Stimulated activated naive B cell treated with anti-CD40 and anti-IgM and Interleukin-4, amounts not matched to agents 10 μg/mL and 1 μg/mL and 100 μg/mL, for 72 hours (primary cell): ENCODE results near the gene C6orf47.

Source experiments
- ATAC-seq, 2 donors: fragments of 150-1000 bp; cut with Tn5 transposase; replicated peaks; 2 replicates each; pipeline ENCODE4 v1.10.0; 2021; ENCODE audit warnings: moderate library complexity in 1 of 2
- DNase-seq: peaks from one replicate; pipeline ENCODE4 v3.0.0; 2021
- H3K27ac Mint-ChIP-seq: one replicate; pipeline ENCODE4 v1.8.0; 2022; ENCODE audit warnings: mild to moderate bottlenecking, mixed read lengths
- H3K27me3 Mint-ChIP-seq, 2 donors: one replicate each; pipeline ENCODE4 v1.8.0; 2022; ENCODE audit warnings: mixed read lengths in 2 of 2
- H3K36me3 Mint-ChIP-seq, 2 donors: one replicate each; pipeline ENCODE4 v1.8.0; 2022; ENCODE audit warnings: mixed read lengths in 2 of 2, mild to moderate bottlenecking in 1 of 2
- H3K4me1 Mint-ChIP-seq, 2 donors: one replicate each; pipeline ENCODE4 v1.8.0; 2022; ENCODE audit warnings: mixed read lengths in 2 of 2, mild to moderate bottlenecking in 1 of 2
- H3K4me3 Mint-ChIP-seq, 2 donors: one replicate each; pipeline ENCODE4 v1.8.0; 2022; ENCODE audit warnings: mild to moderate bottlenecking in 2 of 2, mixed read lengths in 2 of 2, moderate library complexity in 1 of 2
- H3K9me3 Mint-ChIP-seq, 2 donors: one replicate each; pipeline ENCODE4 v1.8.0; 2022; ENCODE audit warnings: mixed read lengths in 2 of 2, mild to moderate bottlenecking in 1 of 2

The C6orf47 gene

GRCh38 chr6:31641370-31641769, 19.2 kb downstream of the C6orf47 start:
- no peak overlapping the region for H3K4me3 Mint-ChIP-seq
- peaks cover 27 to 57% of the 10 kb centered on the region in 2 donors for H3K36me3 Mint-ChIP-seq
- H3K9me3 Mint-ChIP-seq = no peaks in the 10 kb centered on the region
- peaks cover 0 to 6% of the 10 kb centered on the region in 2 donors for H3K4me1 Mint-ChIP-seq
- H3K27me3 Mint-ChIP-seq = no peaks in the 10 kb centered on the region
- ATAC-seq (no peak), DNase-seq (no peak)
- H3K27ac Mint-ChIP-seq = no peak overlapping the region

DNA sequence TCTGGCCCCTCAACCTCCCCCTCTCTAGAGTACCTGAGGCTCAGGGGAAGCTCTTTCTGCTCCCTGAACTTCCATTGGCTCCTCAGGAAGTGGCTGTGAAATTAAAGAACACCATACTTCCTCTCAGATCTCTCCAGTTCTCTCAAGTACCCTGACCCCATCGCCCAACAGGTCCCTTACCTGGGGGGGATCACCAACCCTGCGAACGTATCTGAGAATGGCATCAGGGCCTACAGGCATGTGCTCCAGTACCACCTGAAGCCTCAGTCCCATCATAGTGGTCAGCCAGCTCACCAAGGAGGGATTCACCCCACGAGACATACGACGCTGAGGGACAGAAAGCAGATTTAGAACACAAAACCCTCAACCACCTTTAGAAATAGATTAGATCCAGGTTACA, 20.0 kb downstream of the C6orf47 start:
- ATAC-seq (no peak), DNase-seq (no peak)
- H3K36me3 Mint-ChIP-seq = peaks cover 30 to 60% of the 10 kb centered on the region in 2 donors
- H3K4me1 Mint-ChIP-seq = peaks cover 2 to 6% of the 10 kb centered on the region in 2 donors
- no peaks in the 10 kb centered on the region for H3K27me3 Mint-ChIP-seq
- H3K9me3 Mint-ChIP-seq = no peaks in the 10 kb centered on the region
- no peak overlapping the region for H3K4me3 Mint-ChIP-seq
- H3K27ac Mint-ChIP-seq = peak overlapping the region; percentile 9

GRCh38 chr6:31639449-31639861, 21.1 kb downstream of the C6orf47 start:
- Mint-ChIP-seq H3K36me3 (peaks cover 27 to 60% of the 10 kb centered on the region in 2 donors), H3K4me1 (peaks cover 4 to 6% of the 10 kb centered on the region in 2 donors), H3K27ac (peak overlapping the region; percentile 65), H3K27me3 (no peaks in the 10 kb centered on the region), H3K9me3 (no peaks in the 10 kb centered on the region), H3K4me3 (no peak overlapping the region)
- ATAC-seq (no peak), DNase-seq (no peak)

- H3K36me3 Mint-ChIP-seq = peaks cover 28 to 62% of the 10 kb centered on the region in 2 donors
- H3K27ac Mint-ChIP-seq = peak overlapping the region; percentile 5
These were observed 21.5 kb downstream of the C6orf47 start for GRCh38 chr6:31639043-31639442.

DNA sequence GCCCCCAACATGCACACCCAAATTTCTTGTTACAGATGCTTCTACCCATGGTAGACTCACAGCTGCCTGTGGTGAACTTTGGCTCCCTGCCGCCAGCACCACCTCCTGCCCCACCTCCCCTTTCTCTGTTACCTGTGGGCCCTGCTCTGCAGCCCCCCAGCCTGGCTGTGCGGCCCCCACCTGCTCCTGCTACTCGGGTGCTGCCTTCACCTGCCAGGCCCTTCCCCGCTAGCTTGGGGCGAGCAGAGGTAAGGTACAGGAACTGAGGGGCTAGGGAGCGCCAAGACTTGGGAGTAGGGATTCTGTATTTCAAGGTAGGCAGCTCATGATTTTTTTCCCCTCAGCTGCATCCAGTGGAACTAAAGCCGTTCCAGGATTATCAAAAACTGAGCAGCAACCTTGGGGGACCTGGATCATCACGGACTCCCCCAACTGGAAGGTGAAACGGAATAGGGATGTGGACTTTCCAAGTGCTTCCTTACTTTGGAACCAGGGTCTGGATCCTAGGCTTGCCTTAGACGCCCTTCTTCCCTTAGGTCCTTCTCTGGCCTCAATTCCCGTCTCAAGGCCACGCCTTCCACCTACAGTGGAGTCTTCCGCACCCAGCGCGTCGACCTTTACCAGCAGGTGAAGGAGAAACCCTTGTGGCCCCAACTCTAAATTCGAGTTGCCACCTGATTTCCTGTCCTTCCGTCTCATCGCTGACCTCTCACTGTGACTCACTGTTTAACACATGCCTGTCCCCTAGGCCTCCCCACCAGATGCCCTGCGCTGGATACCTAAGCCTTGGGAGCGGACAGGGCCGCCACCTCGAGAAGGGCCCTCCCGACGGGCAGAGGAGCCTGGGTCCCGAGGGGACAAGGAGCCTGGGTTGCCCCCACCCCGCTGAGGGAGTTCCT, 23.6 kb downstream of the C6orf47 start:
- no peak overlapping the region for H3K4me3 Mint-ChIP-seq
- H3K36me3 Mint-ChIP-seq = peaks cover 35 to 72% of the 10 kb centered on the region in 2 donors
- H3K27ac Mint-ChIP-seq = peak overlapping the region; percentile 60
- no peak for ATAC-seq
- H3K4me1 Mint-ChIP-seq = peaks cover 7 to 20% of the 10 kb centered on the region in 2 donors
- no peak for DNase-seq
- H3K27me3 Mint-ChIP-seq = no peaks in the 10 kb centered on the region
- no peaks in the 10 kb centered on the region for H3K9me3 Mint-ChIP-seq

More at GRCh38 chr6:31639043-31639442, 21.5 kb downstream of the C6orf47 start:
- Mint-ChIP-seq H3K4me3 (no peak overlapping the region), H3K9me3 (no peaks in the 10 kb centered on the region), H3K4me1 (peaks cover 4 to 8% of the 10 kb centered on the region in 2 donors), H3K27me3 (no peaks in the 10 kb centered on the region)
- no peak for ATAC-seq
- DNase-seq = no peak

GRCh38 chr6:31634969-31635575, 25.5 kb downstream of the C6orf47 start:
- H3K27ac Mint-ChIP-seq = peak overlapping the region; percentile 67
- peaks cover 51 to 75% of the 10 kb centered on the region in 2 donors for H3K36me3 Mint-ChIP-seq
- no peak for ATAC-seq
- no peaks in the 10 kb centered on the region for H3K9me3 Mint-ChIP-seq
- H3K4me1 Mint-ChIP-seq = peaks cover 11 to 34% of the 10 kb centered on the region in 2 donors
- H3K27me3 Mint-ChIP-seq = no peaks in the 10 kb centered on the region
- H3K4me3 Mint-ChIP-seq = no peak overlapping the region
- DNase-seq = no peak

DNA sequence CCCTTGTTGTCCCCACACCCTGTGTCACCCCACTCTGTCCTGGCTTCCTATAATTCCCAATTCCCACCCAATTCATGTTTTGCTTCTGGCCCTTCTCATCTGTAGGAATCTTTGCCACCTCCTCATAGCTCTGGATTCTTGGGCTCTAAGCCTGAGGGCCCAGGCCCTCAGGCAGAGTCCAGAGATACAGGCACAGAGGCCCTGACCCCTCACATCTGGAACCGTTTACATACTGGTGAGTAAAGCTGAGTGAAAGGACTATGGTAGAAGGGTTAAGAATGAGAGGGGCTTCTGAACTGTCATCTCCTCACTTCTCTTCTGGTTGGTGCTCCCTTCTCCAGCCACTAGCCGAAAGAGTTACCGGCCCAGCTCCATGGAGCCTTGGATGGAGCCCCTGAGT, 26.4 kb downstream of the C6orf47 start:
- Mint-ChIP-seq H3K36me3 (peaks cover 57 to 78% of the 10 kb centered on the region in 2 donors), H3K27ac (peak overlapping the region; percentile 84), H3K9me3 (no peaks in the 10 kb centered on the region), H3K4me3 (no peak overlapping the region), H3K27me3 (no peaks in the 10 kb centered on the region), H3K4me1 (peaks cover 11 to 34% of the 10 kb centered on the region in 2 donors)
- no peak for DNase-seq
- no peak for ATAC-seq

GRCh38 chr6:31633447-31633846, 27.1 kb downstream of the C6orf47 start:
- ATAC-seq (no peak), DNase-seq (no peak)
- H3K27me3 Mint-ChIP-seq = no peaks in the 10 kb centered on the region
- H3K27ac Mint-ChIP-seq = peak overlapping the region; percentile 71
- H3K4me1 Mint-ChIP-seq = peaks cover 11 to 34% of the 10 kb centered on the region in 2 donors
- no peaks in the 10 kb centered on the region for H3K9me3 Mint-ChIP-seq
- no peak overlapping the region for H3K4me3 Mint-ChIP-seq
- peaks cover 59 to 79% of the 10 kb centered on the region in 2 donors for H3K36me3 Mint-ChIP-seq

GRCh38 chr6:31632279-31632946, 28.2 kb downstream of the C6orf47 start:
- ATAC-seq = no peak
- H3K27ac Mint-ChIP-seq = peak overlapping the region; percentile 80
- H3K36me3 Mint-ChIP-seq = peaks cover 68 to 84% of the 10 kb centered on the region in 2 donors
- no peak overlapping the region for H3K4me3 Mint-ChIP-seq
- no peaks in the 10 kb centered on the region for H3K9me3 Mint-ChIP-seq
- peaks cover 14 to 42% of the 10 kb centered on the region in 2 donors for H3K4me1 Mint-ChIP-seq
- no peak for DNase-seq
- H3K27me3 Mint-ChIP-seq = no peaks in the 10 kb centered on the region

DNA sequence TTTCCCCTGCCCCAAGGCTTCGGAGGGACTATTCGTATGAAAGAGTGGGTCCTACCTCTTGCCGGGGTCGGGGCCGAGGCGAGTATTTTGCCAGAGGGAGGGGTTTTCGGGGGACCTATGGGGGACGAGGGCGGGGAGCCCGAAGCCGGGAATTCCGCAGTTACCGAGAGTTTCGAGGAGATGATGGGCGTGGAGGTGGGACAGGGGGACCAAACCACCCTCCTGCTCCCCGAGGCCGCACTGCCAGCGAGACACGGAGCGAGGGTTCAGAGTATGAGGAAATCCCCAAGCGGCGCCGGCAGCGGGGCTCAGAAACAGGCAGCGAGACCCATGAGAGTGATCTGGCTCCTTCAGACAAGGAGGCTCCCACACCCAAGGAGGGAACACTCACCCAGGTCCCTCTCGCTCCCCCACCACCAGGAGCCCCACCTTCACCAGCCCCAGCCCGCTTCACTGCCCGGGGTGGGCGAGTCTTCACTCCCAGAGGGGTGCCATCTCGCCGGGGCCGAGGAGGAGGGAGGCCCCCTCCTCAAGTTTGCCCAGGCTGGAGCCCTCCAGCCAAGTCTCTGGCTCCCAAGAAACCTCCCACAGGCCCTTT, 28.8 kb downstream of the C6orf47 start:
- Mint-ChIP-seq H3K4me1 (peaks cover 16 to 44% of the 10 kb centered on the region in 2 donors), H3K4me3 (no peak overlapping the region), H3K36me3 (peaks cover 69 to 83% of the 10 kb centered on the region in 2 donors), H3K9me3 (no peaks in the 10 kb centered on the region), H3K27ac (peak overlapping the region; percentile 83), H3K27me3 (no peaks in the 10 kb centered on the region)
- ATAC-seq = no peak
- no peak for DNase-seq

GRCh38 chr6:31631209-31631608, 29.4 kb downstream of the C6orf47 start:
- Mint-ChIP-seq H3K9me3 (no peaks in the 10 kb centered on the region), H3K36me3 (peaks cover 69 to 82% of the 10 kb centered on the region in 2 donors), H3K4me1 (peaks cover 18 to 46% of the 10 kb centered on the region in 2 donors), H3K4me3 (peak overlapping the region in 1 of 2 donors; percentile 38), H3K27me3 (no peaks in the 10 kb centered on the region), H3K27ac (peak overlapping the region; percentile 83)
- no peak for ATAC-seq
- no peak for DNase-seq

GRCh38 chr6:31630177-31630934, 30.2 kb downstream of the C6orf47 start:
- no peaks in the 10 kb centered on the region for H3K9me3 Mint-ChIP-seq
- no peak overlapping the region for H3K4me3 Mint-ChIP-seq
- H3K27ac Mint-ChIP-seq = peak overlapping the region; percentile 85
- peaks cover 16 to 50% of the 10 kb centered on the region in 2 donors for H3K4me1 Mint-ChIP-seq
- DNase-seq (no peak), ATAC-seq (no peak)
- no peaks in the 10 kb centered on the region for H3K27me3 Mint-ChIP-seq
- peaks cover 74 to 84% of the 10 kb centered on the region in 2 donors for H3K36me3 Mint-ChIP-seq

DNA sequence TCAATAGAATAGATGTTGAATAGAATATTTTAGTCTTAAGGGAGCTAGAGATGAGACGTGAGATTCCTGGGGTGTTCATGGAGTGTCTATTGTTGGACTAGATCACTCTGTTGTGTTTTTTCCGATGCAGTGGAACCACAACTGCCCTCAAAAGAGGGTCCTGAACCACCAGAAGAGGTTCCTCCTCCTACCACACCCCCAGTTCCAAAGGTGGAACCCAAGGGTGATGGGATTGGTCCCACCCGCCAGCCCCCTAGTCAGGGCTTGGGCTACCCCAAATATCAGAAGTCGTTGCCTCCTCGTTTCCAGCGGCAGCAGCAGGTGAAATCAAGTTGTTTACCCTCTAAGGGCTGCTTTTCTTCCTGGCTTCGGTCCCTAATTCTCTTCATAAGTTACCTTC, 31.6 kb downstream of the C6orf47 start:
- Mint-ChIP-seq H3K27me3 (no peaks in the 10 kb centered on the region), H3K4me3 (no peak overlapping the region), H3K36me3 (peaks cover 70 to 81% of the 10 kb centered on the region in 2 donors), H3K27ac (no peak overlapping the region), H3K9me3 (no peaks in the 10 kb centered on the region), H3K4me1 (peaks cover 14 to 47% of the 10 kb centered on the region in 2 donors)
- ATAC-seq (no peak), DNase-seq (no peak)
